HG03521 (cell line): Measurements from ENCODE around the gene CHSY1.
"Not testable (repeated sequence)": the region's sequence is repeated elsewhere in the genome, so short reads cannot be mapped to it uniquely, and the experiment has no call there.

Source experiments
- ATAC-seq: cut with Tn5 transposase; IDR thresholded peaks from one replicate; pipeline ENCODE4 v1.9.1; 2021; ENCODE audit warnings: mild to moderate bottlenecking, moderate library complexity; ENCODE audit not compliant: unreplicated experiment

Gene CHSY1

GRCh38 chr15:101246391-101246790, 5.5 kb downstream of the CHSY1 start:
- no peak for ATAC-seq

- no peak for ATAC-seq
These were observed 6.8 kb downstream of the CHSY1 start for GRCh38 chr15:101244889-101245668.

GRCh38 chr15:101244036-101244781, 7.6 kb downstream of the CHSY1 start:
- ATAC-seq, result no peak

- no peak for ATAC-seq
These were observed 8.4 kb downstream of the CHSY1 start for GRCh38 chr15:101243420-101243819.

- ATAC-seq, result no peak
These were observed 8.9 kb downstream of the CHSY1 start for GRCh38 chr15:101242999-101243336.

DNA sequence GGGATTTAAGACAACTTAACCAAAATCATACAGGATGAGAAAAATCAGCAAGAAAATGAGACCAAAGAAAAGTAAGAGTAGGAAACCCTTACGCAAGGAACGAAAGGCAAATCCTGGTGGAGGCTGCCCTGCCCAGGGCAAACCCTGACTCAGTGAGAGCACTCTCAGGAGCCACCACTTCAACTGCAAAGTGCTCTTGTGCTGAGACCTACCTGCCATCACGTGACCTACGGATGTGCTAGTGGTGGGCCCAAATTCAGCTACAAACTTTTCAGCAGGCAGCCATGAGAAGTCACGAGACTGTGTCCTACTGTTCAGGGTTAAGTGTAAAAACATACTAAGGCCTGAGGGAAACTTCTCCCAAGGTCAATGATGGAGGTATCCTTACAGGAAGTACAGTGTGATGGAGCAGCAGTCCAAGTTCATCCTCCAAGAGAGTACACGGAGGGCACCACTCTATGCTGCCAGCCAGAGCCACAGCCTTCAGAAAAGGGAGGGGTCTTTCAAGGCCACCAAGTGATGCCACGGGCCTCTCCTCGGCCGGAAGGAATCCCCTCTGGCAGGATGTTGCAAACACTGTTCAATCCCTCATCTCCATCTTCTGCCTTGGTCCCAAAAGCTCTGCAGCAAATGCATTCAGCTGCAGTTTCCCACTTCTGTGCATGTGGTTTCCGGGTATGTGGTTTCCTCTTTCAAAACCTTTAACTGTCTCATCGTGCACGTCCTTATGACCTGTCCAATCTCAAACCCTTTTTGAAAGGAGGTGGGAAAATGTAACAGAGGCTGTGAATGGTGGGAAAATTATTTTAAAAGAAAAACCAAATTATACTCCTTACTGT, 9.5 kb downstream of the CHSY1 start:
- no peak for ATAC-seq

- no peak for ATAC-seq
These were observed 11.5 kb downstream of the CHSY1 start for GRCh38 chr15:101240358-101240757.

- no peak for ATAC-seq
These were observed 12.1 kb downstream of the CHSY1 start for GRCh38 chr15:101239724-101240136.

DNA sequence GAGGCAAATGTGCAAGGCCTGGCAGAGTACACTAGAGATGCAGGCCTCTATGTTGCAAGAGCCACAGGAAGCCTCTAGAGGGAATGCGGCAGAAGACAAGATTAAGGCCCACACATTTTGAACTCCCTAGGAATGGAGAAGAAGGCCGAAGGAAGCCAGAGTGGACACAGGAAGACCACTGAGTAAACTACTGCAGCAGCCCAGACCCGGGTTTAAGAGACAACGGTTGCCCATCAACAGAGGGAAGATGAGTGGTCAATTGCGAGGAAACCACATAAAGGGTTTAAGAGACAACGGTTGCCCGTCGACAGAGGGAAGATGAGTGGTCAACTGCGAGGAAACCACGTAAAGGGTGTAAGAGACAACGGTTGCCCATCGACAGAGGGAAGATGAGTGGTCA, 14.6 kb downstream of the CHSY1 start:
- ATAC-seq, result no peak

GRCh38 chr15:101233651-101234280, 18.1 kb downstream of the CHSY1 start:
- ATAC-seq, result no peak

- ATAC-seq, result no peak
These were observed 19.2 kb downstream of the CHSY1 start for GRCh38 chr15:101232677-101233076.

DNA sequence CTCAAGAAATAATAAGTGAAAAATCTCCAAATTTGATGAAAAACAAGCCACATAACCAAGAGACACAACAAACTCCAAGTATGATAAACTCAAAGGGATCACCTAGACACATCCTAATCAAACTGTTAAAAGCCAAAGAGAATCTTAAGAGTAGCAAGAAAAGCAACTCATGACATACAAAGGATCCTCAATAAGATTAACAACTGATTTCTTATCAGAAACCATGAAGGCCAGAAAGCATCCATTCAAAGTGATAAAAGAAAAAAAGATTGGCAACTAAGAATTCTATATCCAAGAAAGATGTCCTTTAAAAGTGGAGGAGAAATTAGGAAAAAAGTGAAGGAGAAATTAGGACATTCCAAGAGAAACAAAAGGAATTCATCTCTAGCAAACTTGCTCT, 23.5 kb downstream of the CHSY1 start:
- no peak for ATAC-seq

- ATAC-seq, result no peak
These were observed 26.2 kb downstream of the CHSY1 start for GRCh38 chr15:101225658-101226057.

GRCh38 chr15:101221902-101222301, 29.9 kb downstream of the CHSY1 start:
- no peak for ATAC-seq

DNA sequence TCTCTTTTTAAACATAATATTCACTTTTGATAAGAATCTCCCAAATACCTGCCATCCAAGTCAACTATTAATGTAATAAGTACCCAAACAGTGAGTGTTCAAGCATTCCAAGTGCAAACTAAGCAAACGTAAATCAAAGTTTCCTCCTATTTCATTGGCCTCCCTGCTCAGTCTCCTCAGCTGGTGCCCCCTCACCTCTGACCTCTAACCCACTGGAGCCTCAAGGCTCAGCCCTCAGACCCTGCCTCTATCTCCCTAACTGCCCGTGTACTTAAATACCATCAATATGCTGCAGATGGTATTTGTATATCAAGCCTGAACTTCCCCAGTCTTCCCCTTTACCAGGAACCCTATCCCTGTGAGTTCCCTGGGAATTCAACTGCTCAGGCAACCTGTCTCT, 31.8 kb downstream of the CHSY1 start:
- ATAC-seq, result no peak

DNA sequence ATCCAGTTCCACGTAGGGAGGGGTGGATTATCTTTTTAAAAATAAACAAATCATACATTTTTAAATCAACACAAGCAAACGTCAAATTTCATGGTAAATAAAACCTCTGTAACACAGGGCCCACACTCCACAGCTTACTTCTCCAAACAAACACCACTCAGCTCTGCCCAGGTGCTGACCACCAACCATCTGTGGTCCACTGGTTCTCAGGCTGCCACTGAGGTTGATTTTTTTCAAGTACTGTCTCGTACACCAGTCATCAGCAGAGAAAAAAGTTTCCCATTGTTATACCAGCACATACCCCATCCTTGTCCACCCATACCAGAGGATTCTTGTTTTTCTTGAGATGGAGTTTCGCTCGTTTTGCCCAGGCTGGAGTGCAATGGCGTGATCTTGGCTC, 32.4 kb downstream of the CHSY1 start:
- ATAC-seq, result no peak

DNA sequence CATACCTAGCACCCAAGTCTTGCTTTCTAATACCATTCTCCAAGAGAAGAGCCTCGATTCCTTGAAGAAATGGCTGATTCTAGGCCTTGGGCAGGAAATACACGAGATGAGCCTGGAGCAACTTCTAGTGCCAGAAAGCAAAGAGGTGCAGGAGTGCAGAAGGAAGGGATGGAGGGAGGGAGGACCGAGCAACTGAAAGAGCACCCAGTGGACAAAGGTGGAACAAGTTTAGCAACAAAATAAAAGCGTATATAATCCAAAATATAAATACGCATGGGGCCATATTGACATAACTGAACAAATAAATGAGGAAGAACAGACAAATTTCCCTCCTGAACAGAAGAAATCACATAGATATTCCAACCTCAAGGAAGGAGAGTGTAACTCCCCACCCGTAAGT, 34.4 kb downstream of the CHSY1 start:
- no peak for ATAC-seq

- ATAC-seq, result no peak
These were observed 35.7 kb downstream of the CHSY1 start for GRCh38 chr15:101216100-101216499.

DNA sequence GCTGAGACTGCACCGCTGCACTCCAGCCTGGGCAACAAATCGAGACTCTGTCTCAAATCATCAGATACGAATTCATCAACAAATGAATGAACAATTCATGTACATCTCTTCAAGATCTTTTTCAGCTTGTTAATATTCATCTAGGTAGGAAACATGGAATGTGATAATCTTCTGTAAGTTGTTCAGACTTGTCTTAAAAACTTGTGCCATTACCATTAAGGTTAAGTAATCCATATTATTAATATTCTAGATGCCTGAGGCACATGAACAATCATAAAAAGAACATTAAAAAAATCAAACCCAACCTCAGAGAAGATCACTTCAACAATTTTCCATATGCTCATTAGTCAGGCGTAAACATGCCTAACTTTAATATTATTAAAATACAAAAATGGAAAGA, 36.2 kb downstream of the CHSY1 start:
- no peak for ATAC-seq

- ATAC-seq, result not testable (repeated sequence)
These were observed 37.3 kb downstream of the CHSY1 start for GRCh38 chr15:101214435-101215097.

- ATAC-seq, result no peak
These were observed 38.3 kb downstream of the CHSY1 start for GRCh38 chr15:101213570-101213969.
